GM10266 (cell line): Measurements from ENCODE around the gene THEMIS.

ENCODE experiments used
- DNase-seq: peaks from one replicate; pipeline ENCODE4 v3.0.0; 2012; ENCODE audit errors: extremely low spot score
- TF ChIP-seq, protein P1 (sequence below): IDR thresholded peaks from 2 replicates; pipeline ENCODE4 v1.5.1; 2012; ENCODE audit warnings: mild to moderate bottlenecking, low read depth; ENCODE audit not compliant: control insufficient read depth, insufficient read depth; ENCODE audit errors: missing control alignments

THEMIS gene

DNA sequence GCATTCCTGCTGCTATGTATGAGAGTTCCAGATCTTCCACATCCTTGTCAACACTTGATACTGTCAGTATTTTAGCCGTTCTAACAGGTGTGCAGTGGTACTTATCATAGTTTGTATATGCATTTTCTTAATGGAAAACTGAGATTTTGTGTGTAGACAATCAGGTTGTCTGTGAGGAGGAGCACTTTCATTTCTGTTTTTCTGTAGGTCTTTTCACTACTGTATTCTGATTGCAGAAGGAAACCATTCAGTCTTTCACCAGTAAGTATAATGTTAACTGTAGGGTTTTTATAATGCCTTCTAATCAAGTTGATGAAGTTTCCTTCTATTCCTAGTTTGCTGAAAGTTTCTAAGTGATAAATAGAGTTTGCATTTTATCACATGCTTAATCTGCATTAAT, 216.4 kb downstream of the THEMIS start:
- no peak for DNase-seq
- TF ChIP-seq, protein P1, sequence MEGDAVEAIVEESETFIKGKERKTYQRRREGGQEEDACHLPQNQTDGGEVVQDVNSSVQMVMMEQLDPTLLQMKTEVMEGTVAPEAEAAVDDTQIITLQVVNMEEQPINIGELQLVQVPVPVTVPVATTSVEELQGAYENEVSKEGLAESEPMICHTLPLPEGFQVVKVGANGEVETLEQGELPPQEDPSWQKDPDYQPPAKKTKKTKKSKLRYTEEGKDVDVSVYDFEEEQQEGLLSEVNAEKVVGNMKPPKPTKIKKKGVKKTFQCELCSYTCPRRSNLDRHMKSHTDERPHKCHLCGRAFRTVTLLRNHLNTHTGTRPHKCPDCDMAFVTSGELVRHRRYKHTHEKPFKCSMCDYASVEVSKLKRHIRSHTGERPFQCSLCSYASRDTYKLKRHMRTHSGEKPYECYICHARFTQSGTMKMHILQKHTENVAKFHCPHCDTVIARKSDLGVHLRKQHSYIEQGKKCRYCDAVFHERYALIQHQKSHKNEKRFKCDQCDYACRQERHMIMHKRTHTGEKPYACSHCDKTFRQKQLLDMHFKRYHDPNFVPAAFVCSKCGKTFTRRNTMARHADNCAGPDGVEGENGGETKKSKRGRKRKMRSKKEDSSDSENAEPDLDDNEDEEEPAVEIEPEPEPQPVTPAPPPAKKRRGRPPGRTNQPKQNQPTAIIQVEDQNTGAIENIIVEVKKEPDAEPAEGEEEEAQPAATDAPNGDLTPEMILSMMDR = no peak
